NOMO-1 treated with DMSO at 0.1 percent for 48 hours (cell line): Measurements from ENCODE around the gene PAX5.

ENCODE experiments used
- DNase-seq: peaks from one replicate; lab custom pipeline; 2025; ENCODE audit not compliant: unreplicated experiment; lab: John Stamatoyannopoulos, UW

Gene PAX5

GRCh38 chr9:36935332-36935731, 98.7 kb downstream of the PAX5 start:
- DNase-seq: no peak

DNA sequence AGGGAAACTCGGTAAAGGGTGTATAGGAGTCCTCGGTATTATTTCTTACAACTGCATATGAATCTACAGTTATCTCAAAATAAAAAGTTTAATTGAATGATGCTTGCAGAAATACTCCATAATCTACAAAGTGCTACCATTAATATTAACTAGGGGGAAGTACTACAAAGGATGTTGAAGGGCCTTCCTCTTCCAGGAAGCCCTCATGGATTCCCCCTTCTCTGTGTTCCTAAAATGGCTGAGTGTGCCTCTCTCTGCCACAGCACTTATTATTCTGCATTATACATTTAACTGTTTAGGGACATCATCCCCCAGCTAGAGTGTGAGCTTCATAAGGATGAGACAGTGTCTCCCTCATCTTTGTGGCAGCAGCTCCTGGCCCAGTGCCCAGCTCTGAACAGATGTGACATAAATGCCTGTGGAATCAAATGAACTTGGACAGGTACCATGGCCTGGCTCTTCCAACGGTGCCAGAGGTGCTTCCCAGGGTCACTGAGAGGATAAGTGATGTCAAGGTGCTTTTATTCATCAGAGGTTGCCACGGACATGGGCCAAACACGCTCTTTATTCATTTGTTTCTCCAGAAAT, 99.5 kb downstream of the PAX5 start:
- DNase-seq: no peak

GRCh38 chr9:36933676-36934215, 100.3 kb downstream of the PAX5 start:
- no peak for DNase-seq

DNA sequence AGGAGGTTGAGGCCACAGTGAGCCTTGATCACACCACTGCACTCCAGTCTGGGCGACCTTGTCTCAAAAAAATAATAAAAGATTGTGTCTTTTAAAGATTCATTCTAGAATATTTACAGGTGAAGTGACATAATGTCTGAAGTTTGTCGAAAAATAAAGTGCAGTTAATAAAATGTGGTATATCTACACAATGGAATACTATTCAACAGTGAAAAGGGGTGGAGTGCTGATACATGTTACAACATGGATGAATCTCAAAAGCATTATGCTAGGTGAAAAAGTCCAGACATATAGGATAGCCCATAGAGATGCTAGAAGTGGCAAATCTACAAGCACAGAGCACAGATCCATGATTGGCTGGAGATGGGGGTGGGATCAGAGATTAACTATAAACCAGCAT, 101.9 kb downstream of the PAX5 start:
- DNase-seq: no peak

DNA sequence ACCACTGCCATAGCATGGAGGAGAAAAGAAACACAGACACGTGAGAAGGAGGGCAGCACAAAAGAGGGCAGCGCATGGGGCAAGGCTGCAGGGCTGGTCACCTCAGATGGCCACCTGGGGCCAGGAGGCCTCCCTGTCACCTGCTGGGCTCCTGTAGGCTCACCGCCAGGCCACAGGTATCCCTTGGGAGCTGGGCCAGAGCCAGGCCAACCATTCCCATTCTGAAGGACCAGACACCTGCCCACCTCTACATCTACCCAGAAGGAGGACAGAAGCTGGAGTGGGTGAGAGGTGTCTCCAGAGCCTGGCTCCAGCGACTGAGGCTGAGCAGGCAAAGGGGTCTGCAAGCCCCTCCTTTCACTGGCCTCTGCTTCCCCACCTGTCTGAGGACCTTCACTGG, 103.1 kb downstream of the PAX5 start:
- no peak for DNase-seq

GRCh38 chr9:36929350-36929675, 104.8 kb downstream of the PAX5 start:
- DNase-seq: no peak

GRCh38 chr9:36928670-36929349, 105.3 kb downstream of the PAX5 start:
- DNase-seq: no peak

DNA sequence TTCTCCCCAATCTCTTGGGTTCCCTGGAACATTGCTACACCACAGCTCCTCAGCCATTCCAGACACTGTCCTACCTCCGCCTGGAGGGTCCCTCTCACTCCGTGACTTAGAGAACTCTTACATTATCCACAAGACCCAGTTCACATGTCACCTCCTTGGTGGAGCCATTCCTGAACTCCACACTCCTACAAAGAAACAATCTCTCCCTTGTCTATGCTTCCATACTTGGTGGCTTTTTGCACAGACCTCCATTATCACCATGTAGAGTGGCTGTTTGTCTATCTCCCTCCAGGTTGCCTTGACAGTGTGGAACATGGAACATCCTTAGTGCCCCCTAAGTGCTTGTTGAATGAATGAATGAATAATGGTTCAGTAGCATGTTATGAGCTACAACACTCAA, 105.9 kb downstream of the PAX5 start:
- DNase-seq: no peak

DNA sequence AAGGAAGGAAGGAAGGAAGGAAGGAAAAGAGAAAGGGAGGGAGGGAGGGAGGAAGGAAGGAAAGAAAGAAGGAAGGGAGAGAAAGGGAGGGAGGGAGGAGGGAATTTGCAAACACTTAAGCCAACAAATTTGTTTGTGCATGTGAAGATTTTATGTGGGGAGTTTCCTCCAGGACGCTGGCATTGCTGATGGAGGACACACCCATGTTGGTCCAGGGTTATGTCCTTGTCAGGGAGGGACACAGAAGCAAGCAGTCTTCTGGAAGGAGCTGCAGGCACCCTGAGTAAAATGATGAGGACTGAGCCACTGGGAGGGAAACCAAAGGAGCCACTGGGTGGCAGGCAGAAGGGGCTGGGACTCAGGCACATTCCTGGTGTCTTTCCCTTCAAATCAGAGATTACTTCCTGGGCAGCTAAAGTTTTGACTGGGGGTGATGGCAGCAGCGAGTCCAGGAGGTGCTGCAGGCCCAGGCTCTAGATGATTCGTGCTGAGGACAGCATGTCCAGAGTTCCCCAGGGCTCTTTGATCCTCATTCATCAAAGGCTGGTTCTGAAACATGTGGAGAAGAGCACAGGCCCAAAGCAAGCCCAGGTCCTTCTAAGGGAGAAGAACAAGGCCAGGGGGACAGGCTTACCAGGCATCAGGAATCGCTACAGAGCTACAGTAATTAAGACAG, 109.2 kb downstream of the PAX5 start:
- DNase-seq: no peak

DNA sequence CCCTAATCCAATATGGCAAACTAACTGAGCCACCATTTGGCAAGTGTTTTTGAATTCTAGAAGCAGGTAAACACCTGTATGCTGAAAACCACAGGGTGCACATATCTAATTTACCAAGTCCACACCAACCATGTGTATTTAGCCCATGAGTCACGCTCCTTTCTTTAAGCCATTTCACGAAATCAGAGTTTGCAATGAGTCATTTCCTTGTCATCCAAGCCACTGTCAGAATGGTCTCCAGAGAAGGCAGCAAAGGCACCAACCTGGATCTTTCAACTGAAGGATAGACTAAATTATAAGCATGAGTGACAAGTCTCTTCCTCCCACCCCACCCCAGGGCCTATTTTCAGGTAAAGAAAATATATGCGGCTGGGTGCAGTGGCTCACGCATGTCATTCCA, 110.0 kb downstream of the PAX5 start:
- no peak for DNase-seq

- no peak for DNase-seq
Observed at GRCh38 chr9:36923025-36923625, 110.9 kb downstream of the PAX5 start.

GRCh38 chr9:36922548-36922947, 111.5 kb downstream of the PAX5 start:
- DNase-seq: no peak

- DNase-seq: no peak
Observed at GRCh38 chr9:36914212-36914577, 119.9 kb downstream of the PAX5 start.

DNA sequence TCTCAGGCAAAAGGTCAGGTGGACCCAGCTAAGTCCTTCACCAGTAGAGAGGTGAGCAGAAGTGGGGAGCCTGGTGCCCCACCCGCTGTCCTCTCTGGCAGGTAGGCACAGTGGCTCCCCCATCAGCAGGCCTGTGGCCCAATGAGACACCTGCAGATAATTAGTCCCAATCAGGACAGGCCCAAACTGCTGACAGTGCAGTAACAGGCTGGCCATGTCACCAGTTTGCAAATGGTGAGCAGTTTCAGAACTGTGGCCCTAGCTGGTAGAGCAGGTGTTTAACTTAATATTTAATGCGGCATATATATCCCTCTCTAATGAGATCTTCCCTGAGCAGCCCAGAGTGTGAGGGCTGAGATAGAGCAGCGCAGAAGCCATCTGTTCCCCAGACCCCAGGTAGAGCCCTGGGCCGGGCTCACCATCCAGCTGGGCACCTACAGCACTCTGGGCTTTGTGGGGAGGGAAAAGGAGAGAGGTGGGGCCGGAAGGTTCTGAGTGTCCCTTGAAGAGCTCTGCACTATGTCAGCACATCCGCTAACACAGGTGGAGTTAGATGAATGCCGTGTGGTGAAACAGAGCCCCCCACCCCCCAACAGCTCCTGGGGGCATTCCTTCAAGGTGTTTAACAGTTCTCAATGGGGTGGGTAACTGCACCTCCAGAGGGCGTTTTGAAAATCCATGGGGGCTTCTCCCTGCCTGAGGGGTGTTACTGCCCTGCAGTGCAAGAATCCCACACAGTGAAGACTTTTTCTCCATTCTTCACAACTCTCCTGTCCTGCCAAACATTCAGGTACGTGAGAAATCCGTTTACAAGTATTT, 120.5 kb downstream of the PAX5 start:
- DNase-seq: no peak

DNA sequence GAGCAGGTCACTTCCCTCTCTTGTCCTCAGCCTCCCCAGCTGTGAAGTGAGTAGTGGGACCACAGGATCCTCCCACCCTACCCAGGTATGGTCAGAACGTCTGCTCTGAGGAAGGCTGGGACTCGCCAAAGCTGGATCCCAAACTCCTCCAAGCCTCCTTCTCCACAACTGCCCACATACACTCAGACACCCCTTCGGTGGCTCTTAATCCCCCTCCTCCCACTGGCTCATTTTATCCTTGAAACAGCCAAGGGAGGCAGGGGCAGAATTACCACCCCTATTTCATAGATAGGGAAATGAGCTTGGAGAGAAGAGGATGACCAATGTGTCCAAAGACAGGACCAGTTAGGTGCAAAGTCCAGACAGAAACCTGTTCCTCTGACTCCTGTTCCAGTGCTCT, 121.4 kb downstream of the PAX5 start:
- no peak for DNase-seq

GRCh38 chr9:36911601-36912412, 122.3 kb downstream of the PAX5 start:
- DNase-seq: no peak

- DNase-seq: no peak
Observed at GRCh38 chr9:36911037-36911436, 123.0 kb downstream of the PAX5 start.

DNA sequence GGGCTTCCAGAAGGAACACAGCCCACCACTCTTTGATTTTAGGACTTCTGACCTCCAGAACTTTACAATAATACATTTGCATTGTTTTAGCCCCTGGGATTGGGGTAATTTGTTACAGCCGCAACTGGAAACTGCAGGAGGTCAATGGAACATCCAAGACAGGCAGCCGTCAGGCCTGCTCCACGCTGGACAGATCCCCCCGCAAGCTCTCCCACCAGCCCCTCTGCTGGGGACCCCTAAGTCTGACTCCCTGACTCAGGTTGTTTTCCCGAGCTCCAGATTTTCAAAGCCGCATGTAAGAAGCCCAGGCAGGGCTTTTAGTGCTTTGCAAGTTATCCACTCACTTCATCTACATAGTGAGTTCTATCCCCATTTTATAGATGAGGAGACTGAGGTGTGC, 127.6 kb downstream of the PAX5 start:
- DNase-seq: no peak

GRCh38 chr9:36905101-36906066, 128.7 kb downstream of the PAX5 start:
- no peak for DNase-seq
